Ramos (cell line): ENCODE results near the gene CFAP77.

Experiments used
- in situ Hi-C: fragments of 300-500 bp; cut with MboI; formaldehyde crosslinking; loops from one replicate; pipeline ENCODE4 v1.14.3; 2022; ENCODE audit warnings: low sequenced_read_pairs; ENCODE audit not compliant: unreplicated experiment

The CFAP77 gene

DNA sequence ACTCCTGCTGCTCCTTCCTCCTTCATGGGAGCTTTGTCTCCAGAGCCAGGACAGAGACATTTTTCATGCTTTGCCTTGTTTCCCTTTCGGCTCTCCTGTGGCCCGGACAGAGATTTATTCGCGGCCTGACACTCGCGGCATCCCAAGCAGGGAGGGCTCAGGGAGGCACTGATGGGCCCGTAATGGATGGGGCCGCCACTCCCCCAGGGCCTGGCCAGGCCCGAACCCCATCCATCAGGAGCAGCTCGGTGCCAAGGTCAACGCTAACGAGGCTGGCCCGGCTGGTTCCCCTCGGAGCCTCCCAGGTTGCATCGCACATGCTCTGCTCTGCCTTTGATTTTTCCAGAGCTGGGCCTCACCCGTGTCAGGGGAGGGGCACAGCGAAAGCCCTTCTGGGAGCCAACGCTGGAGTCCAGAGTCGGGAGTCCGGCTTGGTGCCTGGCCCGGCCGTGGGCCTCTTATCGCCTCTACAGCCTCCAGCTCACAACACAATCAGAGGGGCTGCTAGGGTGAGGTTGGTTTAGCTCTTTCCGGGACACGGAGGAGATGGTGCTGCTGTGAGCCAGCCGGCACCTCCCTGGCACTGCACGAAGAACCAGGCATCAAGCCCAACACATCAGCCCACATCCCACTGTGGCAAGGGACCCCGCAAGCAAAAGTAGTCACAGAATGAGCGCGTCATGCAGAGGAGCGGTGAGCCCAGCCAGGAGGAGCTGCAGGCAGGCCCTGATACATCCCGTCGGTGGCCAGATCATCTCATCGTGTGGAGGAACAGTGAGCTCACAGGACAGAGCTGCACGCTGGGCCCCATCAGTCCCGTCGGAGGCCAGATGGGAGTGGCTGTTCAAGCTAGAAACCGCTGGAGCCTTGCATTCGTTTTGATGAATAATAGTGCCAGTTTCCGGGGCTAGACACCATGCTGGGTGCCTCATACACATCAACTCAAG, 100.2 kb downstream of the CFAP77 start:
- in situ Hi-C loops: loop anchor here (5.0 kb wide), 1 partner anchor 287 kb away; no protein-coding TSS in a partner anchor

DNA sequence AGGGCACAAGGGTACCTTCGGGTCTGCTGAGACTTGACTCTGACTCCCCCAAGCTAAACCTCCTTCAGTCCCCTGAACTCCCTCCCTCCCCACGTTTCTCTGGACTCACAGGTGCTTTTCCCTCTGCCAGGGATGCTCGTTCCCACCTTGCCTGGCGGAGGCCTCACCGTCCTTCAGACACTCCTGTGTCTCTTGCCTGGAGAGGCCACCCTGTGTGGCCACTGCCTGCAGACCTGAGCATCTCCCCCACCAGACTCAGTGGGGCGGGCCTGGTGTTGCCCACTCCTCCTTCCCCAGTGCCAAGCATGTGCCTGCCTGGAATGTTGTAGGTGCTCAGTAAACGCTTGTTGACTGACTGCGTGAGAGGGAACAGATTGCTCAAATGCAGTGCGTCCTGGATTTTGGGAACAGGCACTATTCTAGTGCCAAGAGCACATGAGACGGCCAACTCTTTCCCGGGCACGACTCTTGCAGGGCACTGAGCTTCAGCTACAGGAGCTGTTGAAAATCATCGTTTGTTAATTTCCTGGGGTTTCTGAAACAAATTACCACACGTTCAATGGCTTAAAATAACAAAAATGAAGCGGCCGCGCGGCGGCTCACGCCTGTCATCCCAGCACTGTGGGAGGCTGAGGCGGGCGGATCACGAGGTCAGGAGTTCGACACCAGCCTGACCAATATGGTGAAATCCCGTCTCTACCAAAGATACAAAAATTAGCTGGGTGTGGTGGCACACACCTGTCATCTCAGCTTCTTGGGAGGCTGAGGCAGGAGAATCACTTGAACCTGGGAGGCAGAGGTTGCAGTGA, 101.4 kb downstream of the CFAP77 start:
- in situ Hi-C loops: loop anchor here (5.0 kb wide), 1 partner anchor 286 kb away; no protein-coding TSS in a partner anchor

DNA sequence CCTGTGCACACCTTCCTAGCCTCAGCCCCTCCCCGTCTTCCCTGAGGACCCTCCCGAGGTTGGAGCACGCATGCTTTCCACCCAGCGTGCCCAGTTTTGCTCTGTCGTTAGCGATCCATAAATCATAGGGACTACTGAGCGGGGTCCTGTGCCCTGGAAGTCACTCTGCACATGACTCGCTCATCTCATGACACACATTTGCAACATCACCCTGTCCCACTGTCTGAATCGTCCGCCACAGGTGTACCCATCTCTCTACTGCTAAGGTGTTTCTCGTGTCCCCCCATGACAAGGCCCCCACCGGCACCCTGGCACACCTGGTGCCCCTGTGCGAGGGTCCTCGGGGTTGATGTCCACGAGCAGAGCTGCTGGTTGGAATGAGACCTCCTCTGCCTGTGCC, 103.4 kb downstream of the CFAP77 start:
- in situ Hi-C loops: loop anchor here (5.0 kb wide), 1 partner anchor 284 kb away; no protein-coding TSS in a partner anchor

DNA sequence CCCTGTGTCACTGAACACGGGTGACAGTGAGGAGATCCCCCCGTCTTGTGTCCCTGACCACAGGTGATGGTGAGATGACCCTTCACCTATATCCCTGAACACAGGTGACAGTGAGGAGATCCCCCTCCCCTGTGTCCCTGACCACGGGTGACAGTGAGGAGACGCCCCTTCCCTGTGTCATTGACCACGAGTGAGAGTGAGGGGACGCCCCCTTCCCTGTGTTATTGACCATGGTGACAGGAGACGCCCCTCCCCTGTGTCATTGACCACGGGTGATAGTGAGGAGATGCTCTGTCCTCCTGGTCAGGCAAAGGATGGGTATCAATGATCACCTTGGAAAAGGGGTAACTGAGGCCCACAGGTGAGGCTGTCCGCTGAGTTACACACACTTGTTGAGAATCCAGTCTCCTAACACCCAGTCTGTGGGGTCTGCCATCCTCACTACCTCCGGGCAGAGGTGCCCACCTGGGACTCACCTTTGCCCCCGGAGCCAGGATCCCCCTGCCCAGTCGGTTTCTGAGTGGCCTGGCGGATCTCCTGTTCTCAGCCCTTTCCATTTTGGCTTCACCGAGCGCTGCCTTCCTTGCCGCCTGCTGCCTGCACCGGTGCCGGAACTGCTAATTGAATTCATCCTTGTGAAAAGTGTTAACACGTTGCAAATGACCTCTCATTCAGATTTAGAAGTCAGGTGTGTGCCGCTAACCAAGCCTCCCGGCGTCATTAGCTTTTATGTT, 104.2 kb downstream of the CFAP77 start:
- in situ Hi-C loops: loop anchor here (5.0 kb wide), 1 partner anchor 283 kb away; no protein-coding TSS in a partner anchor

GRCh38 chr9:132514821-132515220, 104.8 kb downstream of the CFAP77 start:
- in situ Hi-C loops: loop anchor here (5.0 kb wide), 1 partner anchor 282 kb away; no protein-coding TSS in a partner anchor

- in situ Hi-C loops: no loop called here
These were observed 106.3 kb downstream of the CFAP77 start for GRCh38 chr9:132516301-132516700.

DNA sequence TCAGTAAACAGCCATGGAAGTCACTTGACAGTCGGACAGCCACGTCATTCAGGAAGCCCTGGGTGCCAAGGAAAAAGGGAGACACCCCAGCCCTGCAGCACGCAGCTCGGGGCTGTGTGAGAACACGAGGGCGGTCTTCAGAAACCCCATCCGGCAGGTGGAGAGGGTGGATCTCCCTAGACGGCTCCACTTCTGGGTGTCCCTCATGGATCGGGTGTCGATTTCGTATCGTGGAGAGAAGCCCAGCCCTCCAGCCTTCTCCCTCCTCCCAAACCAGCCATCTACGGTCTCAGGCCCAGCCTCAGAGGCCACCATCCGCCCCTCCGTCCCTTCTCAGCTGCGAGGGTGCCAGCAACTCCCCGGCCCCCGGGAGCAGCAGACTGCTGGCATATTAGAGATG, 106.9 kb downstream of the CFAP77 start:
- in situ Hi-C loops: no loop called here

GRCh38 chr9:132517815-132518550, 108.0 kb downstream of the CFAP77 start:
- in situ Hi-C loops: no loop called here

DNA sequence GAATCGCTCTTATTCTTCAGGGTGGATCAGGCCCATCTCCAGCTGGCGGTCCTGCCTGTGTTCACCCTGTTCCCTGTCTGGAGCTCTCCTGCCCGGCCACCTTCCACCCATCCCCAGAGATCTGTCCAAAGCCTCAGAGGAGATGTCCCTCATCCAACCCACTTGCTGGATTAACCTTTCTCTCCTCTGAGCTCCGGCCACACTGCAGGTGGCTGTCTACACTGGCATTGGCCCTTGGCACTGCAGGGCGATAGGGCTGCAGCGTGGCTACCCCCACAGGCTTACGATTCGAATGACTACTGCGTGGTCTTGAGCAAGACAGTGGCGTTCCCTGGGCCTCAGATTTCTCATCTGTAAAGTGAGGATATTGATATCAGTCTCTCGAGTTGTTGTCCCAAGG, 108.6 kb downstream of the CFAP77 start:
- in situ Hi-C loops: no loop called here

DNA sequence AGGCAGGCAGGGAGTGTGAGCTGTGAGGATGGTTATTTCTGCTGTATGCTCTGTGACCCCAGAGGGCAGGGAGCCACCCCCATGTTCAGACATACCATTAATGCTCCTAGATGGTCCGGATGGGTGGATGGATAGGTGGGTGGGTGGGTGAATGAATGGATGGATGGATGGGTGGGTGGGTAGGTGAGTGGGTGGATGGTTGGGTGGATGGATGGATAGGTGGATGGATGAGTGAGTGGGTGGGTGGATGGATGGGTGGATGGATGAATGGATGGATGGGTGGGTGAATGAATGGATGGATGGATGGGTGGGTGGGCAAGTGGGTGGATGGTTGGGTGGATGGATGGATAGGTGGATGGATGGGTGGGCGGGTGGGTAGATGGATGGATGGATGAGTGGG, 109.0 kb downstream of the CFAP77 start:
- in situ Hi-C loops: no loop called here

DNA sequence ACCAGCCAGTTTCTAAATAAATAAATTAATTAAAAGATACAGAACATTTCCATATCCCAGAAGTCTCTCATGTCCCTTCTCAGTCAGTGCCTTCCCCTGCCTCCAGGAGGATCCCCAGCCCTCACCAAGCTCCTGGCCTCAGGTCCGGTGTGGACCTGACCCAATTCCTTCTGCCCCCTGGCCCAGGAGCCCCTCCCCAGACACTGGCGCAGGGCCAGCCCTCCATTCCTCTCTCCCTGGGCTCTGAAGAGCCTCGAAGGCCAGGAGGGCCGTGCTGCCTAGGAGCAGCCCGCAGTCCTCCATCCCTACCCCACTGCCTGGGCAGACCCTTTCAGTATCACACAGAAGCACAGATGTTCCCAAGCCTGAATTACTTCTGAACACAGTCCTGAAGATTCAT, 110.6 kb downstream of the CFAP77 start:
- in situ Hi-C loops: no loop called here

- in situ Hi-C loops: no loop called here
These were observed 115.5 kb downstream of the CFAP77 start for GRCh38 chr9:132525308-132526023.

- in situ Hi-C loops: no loop called here
These were observed 121.2 kb downstream of the CFAP77 start for GRCh38 chr9:132531195-132531594.

GRCh38 chr9:132531710-132532570, 121.9 kb downstream of the CFAP77 start:
- in situ Hi-C loops: no loop called here

- in situ Hi-C loops: no loop called here
These were observed 124.8 kb downstream of the CFAP77 start for GRCh38 chr9:132534832-132535231.

- in situ Hi-C loops: no loop called here
These were observed 126.1 kb downstream of the CFAP77 start for GRCh38 chr9:132536124-132536523.

DNA sequence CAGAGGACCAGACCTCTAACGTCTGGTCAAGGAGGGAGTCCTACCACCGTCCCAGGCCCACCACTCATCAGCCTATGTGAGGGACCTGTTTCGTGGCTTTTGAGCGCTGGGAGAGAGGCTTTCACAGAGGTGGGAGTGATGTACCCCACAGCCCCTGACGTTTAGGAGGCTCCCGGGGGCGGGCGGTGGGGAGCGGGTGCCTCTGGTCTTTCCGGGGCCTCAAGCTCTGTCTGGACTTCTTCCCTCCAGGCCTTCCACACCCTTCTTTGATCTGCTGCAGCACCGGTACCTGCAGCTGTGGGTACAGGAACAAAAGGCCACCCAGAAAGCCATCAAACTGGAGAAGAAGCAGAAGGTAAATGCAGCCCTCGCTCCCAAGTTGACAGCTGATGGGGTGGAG, 127.3 kb downstream of the CFAP77 start:
- in situ Hi-C loops: no loop called here

- in situ Hi-C loops: no loop called here
These were observed 128.1 kb downstream of the CFAP77 start for GRCh38 chr9:132538071-132538470.
